GM21717 (cell line): Measurements from ENCODE around the gene MCUB.
"Not testable (repeated sequence)": the region's sequence is repeated elsewhere in the genome, so short reads cannot be mapped to it uniquely, and the experiment has no call there.

ENCODE experiments used
- ATAC-seq: cut with Tn5 transposase; IDR thresholded peaks from one replicate; pipeline ENCODE4 v1.9.1; 2021; ENCODE audit warnings: mild to moderate bottlenecking, moderate library complexity; ENCODE audit not compliant: unreplicated experiment

The MCUB gene

GRCh38 chr4:109559983-109560686 lies at the start of gene MCUB:
Gene MCUB, plus strand, starts transcription at chr4:109560246. Its CDS starts 92 bp downstream, at chr4:109560338.
- peak; percentile 93 for ATAC-seq

- ATAC-seq, result no peak
These were observed 49.4 kb upstream of the MCUB start for GRCh38 chr4:109510687-109511086.

- ATAC-seq, result no peak
These were observed 48.6 kb upstream of the MCUB start for GRCh38 chr4:109511414-109511813.

GRCh38 chr4:109513368-109513767 lies 46.7 kb upstream of the MCUB start:
- ATAC-seq, result not testable (repeated sequence)

- no peak for ATAC-seq
These were observed 27.9 kb upstream of the MCUB start for GRCh38 chr4:109532182-109532581.

GRCh38 chr4:109545401-109545800 lies 14.6 kb upstream of the MCUB start:
- no peak for ATAC-seq

GRCh38 chr4:109547394-109547793 lies 12.7 kb upstream of the MCUB start:
- no peak for ATAC-seq

- ATAC-seq, result no peak
These were observed 11.4 kb upstream of the MCUB start for GRCh38 chr4:109548655-109549054.

GRCh38 chr4:109552237-109552636 lies 7.8 kb upstream of the MCUB start:
- no peak for ATAC-seq

GRCh38 chr4:109553130-109553529 lies 6.9 kb upstream of the MCUB start:
- no peak for ATAC-seq

- ATAC-seq, result no peak
These were observed 5.1 kb upstream of the MCUB start for GRCh38 chr4:109554971-109555370.

GRCh38 chr4:109557433-109557832 lies 2.6 kb upstream of the MCUB start:
- no peak for ATAC-seq

GRCh38 chr4:109558095-109558494 lies 2.0 kb upstream of the MCUB start:
- not testable (repeated sequence) for ATAC-seq

GRCh38 chr4:109559625-109559982 lies 442 bp upstream of the MCUB start:
- ATAC-seq, result peak; percentile 27

GRCh38 chr4:109560687-109561461 lies 828 bp downstream of the MCUB start:
- ATAC-seq, result peak; percentile 62

GRCh38 chr4:109562457-109563239 lies 2.6 kb downstream of the MCUB start:
- ATAC-seq, result no peak

GRCh38 chr4:109571494-109571893 lies 11.4 kb downstream of the MCUB start:
- ATAC-seq, result no peak

GRCh38 chr4:109572154-109572553 lies 12.1 kb downstream of the MCUB start:
- no peak for ATAC-seq

- ATAC-seq, result no peak
These were observed 14.4 kb downstream of the MCUB start for GRCh38 chr4:109574443-109574850.

- no peak for ATAC-seq
These were observed 15.1 kb downstream of the MCUB start for GRCh38 chr4:109574931-109575804.

GRCh38 chr4:109576462-109576861 lies 16.4 kb downstream of the MCUB start:
- ATAC-seq, result no peak
